ENCODE results near the gene FBXL16. TPM values are rescaled to one million over a fixed set of nuclear protein-coding genes. Genes with fewer than 3 reads are reported as not detected.

Gene FBXL16
- polyA plus RNA-seq, 6 donors from 2014 or later: 0.23 to 7.9 (median 0.56) TPM; not detected in 1

DNA sequence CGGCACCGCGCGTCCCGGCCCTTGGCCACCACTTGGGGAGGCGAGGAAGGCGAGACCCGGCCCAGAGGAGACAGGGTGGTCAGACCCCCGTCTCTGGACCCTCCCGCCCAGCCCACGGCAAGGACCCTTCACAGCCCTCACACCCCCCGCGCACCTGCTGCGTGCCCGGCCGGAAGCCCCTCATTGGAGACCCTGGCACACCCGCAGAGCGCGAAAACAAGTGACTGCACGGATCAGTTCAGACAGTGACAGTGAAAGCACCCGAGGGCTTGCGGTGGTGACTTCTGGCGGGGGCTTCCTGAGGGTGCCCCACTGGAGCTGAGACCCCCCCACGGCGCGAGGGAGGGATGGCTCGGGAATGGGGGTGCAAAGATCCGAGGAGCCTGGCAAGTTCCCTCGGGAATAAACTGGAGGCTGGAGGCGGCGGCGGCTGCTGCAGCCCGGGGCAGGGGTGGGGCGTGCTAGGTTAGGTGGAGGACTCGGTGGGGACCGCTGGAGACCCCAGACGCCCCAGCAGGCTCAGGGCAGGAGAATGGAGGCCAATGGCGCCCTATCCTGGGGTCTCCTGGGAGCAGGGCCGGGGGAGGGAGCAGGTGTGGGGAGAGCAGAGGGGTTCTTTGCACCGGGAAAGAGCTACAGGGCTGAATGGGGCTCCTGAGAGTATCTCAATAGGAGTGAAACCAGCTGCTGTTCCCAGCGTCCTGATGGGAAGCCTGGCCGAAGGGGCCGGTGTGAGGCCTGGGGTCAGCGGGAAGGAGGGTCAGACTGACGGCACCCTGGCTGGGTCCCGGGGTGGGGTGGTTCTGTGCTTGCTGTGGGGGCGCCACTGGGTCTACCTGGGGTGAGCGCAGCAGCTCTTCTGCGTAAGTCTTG lies 824 bp upstream of the FBXL16 start:
- H3K4me1 Mint-ChIP-seq: peaks cover 4 to 9% (median 7%) of the 10 kb centered on the region in 3 donors
- ATAC-seq (ENCODE audit: low read depth in 2 of 2) (no peak), DNase-seq (no peak)
- peak overlapping the region in 3 of 8 donors; percentile 35 to 60 (median 57) for H3K4me3 Mint-ChIP-seq
- H3K9me3 Mint-ChIP-seq: peaks cover 0 to 2% (median 0%) of the 10 kb centered on the region in 7 donors
- H3K27ac Mint-ChIP-seq: peak overlapping the region in 1 of 6 donors; percentile 36
- no peaks in the 10 kb centered on the region for H3K36me3 Mint-ChIP-seq
- peaks cover 33 to 83% (median 40%) of the 10 kb centered on the region in 3 donors for H3K27me3 Mint-ChIP-seq

DNA sequence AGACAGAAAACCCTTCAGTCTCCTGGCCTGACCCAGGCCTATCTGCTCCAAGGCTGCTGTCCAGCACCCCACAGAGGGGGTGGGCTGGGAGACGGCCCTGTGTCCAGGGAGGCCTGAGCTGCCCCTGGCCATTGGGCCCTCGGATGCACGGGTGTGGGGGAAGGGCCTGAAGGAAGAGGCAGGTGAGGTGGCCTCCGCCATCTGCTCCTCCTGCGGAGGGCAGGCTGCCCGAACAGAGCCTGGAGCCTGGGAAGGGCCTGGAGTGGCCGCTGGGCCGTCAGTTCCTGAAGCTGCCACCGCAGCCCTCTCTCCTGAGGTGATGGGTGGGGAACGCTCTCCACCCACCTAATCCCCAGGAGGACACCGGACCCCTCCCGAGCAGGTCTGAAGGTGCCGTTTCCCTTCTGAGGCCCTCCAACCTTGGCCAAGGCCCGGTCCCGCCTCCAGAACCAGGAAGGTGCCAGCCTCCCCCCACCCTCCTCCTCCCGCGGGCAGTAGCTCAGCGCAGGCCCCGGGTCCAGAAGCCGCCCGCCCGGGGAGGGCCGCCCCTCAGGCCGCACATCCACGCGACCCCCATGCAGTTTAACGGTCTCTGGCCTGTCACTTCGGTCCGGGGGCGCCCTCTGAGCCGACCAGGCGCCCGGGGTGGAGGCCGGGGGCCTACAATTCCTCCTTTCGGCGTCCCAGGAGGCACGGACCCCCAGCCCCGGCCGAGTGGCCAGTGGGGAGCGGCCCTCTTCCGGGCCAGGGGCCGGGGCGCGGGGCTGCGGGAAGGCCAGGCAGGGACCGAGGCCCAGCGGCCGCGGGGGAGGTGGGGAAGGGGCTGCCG lies 835 bp downstream of the FBXL16 start:
- Mint-ChIP-seq H3K36me3 (no peaks in the 10 kb centered on the region), H3K4me3 (peak overlapping the region in 2 of 8 donors; percentile 33 to 42), H3K27me3 (peaks cover 33 to 77% (median 40%) of the 10 kb centered on the region in 3 donors), H3K27ac (no peak overlapping the region), H3K4me1 (peaks cover 4 to 7% (median 7%) of the 10 kb centered on the region in 3 donors), H3K9me3 (peaks cover 0 to 2% (median 0%) of the 10 kb centered on the region in 7 donors)
- no peak for DNase-seq
- no peak for ATAC-seq (ENCODE audit: low read depth in 2 of 2)

DNA sequence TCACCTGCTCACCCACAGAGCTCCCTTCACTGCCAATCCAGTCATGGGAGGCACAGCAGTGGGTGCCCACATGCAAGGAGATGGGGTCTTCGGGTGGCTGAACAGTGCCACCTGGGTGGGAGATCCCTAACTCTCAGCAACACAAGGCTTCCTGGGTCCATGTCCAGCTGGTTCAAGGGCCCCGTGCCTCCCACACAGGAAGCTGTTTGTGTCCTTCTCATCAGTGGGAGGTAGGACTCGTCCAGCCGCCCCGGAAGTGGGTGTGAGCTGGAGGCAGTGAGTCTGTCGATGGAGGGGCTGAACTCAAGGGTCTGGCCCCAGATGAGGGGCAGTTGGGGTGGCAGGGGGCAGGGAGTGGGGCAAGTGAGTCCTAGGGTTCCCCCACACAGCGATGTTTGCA lies 1.6 kb downstream of the FBXL16 start:
- DNase-seq: no peak
- H3K27ac Mint-ChIP-seq: no peak overlapping the region
- H3K4me3 Mint-ChIP-seq: no peak overlapping the region
- peaks cover 27 to 69% (median 34%) of the 10 kb centered on the region in 3 donors for H3K27me3 Mint-ChIP-seq
- no peak for ATAC-seq (ENCODE audit: low read depth in 2 of 2)
- H3K9me3 Mint-ChIP-seq: peaks cover 0 to 2% (median 0%) of the 10 kb centered on the region in 7 donors
- no peaks in the 10 kb centered on the region for H3K36me3 Mint-ChIP-seq
- H3K4me1 Mint-ChIP-seq: peaks cover 4 to 7% (median 7%) of the 10 kb centered on the region in 3 donors

DNA sequence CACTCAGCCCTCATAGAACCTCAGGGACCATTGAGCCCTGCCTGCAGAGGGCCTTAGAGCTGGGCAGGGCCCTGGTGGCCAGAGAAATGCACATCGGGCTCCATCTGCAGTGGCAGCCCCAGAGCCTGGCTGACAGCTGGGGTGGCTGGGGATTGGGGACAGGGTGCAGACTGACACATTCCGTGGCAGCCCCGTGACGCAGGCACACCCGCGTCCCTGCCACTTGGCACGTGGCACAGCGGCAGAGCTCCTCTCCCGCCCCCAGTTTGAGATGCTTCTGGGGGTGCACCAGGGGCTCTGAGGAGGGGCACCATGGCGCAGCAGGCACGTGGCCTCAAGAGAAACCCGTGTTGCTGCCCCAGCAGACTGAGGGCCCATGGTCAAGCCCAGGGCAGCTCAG lies 2.2 kb downstream of the FBXL16 start:
- no peaks in the 10 kb centered on the region for H3K36me3 Mint-ChIP-seq

DNA sequence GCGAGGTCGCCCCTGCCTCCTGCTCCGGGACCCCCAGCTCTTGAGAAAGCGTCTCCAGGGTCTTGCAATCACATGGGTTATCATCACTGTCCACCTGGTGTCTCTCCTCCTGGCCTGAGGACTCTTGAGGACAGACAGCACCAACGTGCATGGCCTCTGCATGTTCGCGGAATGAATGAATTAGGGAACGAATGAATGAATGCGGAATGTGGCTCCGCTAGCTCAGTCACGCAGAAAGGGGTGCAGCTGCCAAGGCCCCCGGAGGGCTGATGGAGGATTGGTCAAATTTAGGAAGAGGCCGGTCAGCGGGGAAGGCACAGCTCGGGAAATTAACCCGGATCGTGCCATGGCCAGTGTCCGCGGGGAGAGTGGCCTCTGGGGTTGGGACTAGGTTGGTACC lies 3.3 kb downstream of the FBXL16 start:
- Mint-ChIP-seq H3K27me3 (peaks cover 14 to 66% (median 17%) of the 10 kb centered on the region in 3 donors), H3K27ac (no peak overlapping the region), H3K4me3 (peak overlapping the region in 1 of 8 donors; percentile 16), H3K9me3 (peaks cover 0 to 2% (median 0%) of the 10 kb centered on the region in 7 donors), H3K36me3 (no peaks in the 10 kb centered on the region), H3K4me1 (peaks cover 4 to 7% (median 4%) of the 10 kb centered on the region in 3 donors)
- ATAC-seq (ENCODE audit: low read depth in 2 of 2): no peak
- no peak for DNase-seq

More for the DNA sequence above, 2.2 kb downstream of the FBXL16 start:
- H3K4me3 Mint-ChIP-seq: no peak overlapping the region
- peaks cover 21 to 65% (median 28%) of the 10 kb centered on the region in 3 donors for H3K27me3 Mint-ChIP-seq
- H3K4me1 Mint-ChIP-seq: peaks cover 4 to 7% (median 7%) of the 10 kb centered on the region in 3 donors
- no peak for ATAC-seq (ENCODE audit: low read depth in 2 of 2)
- DNase-seq: no peak
- H3K27ac Mint-ChIP-seq: no peak overlapping the region
- H3K9me3 Mint-ChIP-seq: peaks cover 0 to 2% (median 0%) of the 10 kb centered on the region in 7 donors

GRCh38 chr16:700684-701584 lies 4.7 kb downstream of the FBXL16 start:
- Mint-ChIP-seq H3K27ac (peak overlapping the region in 1 of 6 donors; percentile 82), H3K27me3 (peaks cover 9 to 57% (median 16%) of the 10 kb centered on the region in 3 donors), H3K4me1 (peaks cover 0 to 4% (median 0%) of the 10 kb centered on the region in 3 donors), H3K36me3 (no peaks in the 10 kb centered on the region), H3K4me3 (no peak overlapping the region), H3K9me3 (peaks cover 0 to 2% (median 0%) of the 10 kb centered on the region in 7 donors)
- ATAC-seq (ENCODE audit: low read depth in 2 of 2) (peak; percentile 46 to 65), DNase-seq (no peak)

DNA sequence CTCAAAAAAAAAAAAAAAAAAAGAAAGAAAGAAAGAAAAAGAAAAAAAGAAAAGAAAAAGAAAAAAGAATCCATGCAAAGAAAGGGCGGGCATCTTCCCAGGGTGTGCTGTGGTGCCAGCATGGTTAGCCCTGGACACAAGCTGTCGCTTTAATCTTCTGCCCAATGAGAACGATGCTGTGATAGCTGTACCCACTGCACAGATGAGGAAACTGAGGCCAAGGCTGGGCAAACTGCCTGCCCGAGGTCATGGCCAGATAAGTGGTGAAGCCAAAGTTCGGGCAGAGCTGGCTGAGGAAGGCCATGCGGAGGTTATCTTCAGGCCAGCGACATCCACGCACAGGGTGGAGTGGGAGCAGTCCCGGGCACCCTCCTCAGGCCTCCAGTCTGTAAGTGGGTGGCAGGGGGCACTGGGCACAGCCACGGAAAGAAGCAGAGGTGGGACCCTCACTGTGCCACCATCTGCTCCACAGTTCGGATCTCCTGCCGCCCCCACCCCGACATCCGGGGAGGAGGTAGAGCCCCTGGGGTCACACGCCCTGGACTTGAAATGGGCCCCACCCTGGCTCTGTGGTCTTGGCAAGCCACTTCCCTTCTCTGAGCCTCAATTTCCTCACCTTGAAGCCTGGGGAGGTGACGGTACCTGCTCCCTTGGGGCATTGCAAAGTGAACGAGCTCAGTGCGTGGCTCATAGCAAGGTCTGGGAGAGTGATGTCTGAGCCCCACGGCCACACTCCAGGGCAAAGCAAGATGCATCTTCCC lies 6.5 kb downstream of the FBXL16 start:
- Mint-ChIP-seq H3K36me3 (no peaks in the 10 kb centered on the region), H3K4me1 (peaks cover 0 to 8% (median 0%) of the 10 kb centered on the region in 3 donors), H3K27me3 (peaks cover 9 to 56% (median 16%) of the 10 kb centered on the region in 3 donors), H3K9me3 (peaks cover 0 to 2% (median 0%) of the 10 kb centered on the region in 7 donors), H3K4me3 (no peak overlapping the region), H3K27ac (no peak overlapping the region)
- DNase-seq (no peak), ATAC-seq (ENCODE audit: low read depth in 2 of 2) (no peak)

DNA sequence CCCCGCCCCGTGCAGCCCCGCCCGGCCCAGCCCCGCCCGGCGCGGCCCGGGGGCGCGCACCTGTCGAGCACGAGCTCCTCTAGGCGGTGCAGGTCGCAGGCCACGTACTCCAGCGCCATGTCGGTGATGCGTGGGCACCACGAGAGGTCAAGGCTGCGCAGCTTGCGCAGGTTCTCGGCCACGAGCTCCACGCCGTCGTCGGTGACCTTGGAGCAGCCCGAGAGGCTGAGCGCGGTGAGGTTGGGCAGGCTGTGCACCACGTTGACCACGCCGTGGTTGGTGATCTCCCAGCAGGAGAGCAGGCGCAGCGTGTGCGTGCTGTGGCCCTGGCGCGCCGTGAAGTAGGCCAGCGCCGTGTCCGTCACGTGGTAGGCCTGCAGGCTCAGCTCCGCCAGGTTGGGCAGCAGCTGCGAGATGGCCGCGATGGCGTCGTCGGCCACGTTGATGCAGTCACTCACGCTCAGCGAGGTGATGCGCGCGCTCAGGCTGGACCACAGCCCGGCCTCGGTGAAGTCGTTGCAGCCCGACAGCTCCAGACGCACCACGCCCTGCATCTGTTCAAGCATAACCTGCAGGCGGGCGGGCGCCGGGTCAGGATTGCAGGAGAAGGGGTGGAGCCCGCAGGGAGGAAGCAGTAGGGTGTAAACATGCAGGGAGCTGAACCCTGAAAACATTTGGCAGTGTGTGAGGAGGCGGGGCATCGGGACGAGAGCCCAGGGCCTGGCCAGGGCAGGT lies 10.1 kb downstream of the FBXL16 start:
- H3K9me3 Mint-ChIP-seq: no peaks in the 10 kb centered on the region
- H3K27me3 Mint-ChIP-seq: peaks cover 0 to 40% (median 15%) of the 10 kb centered on the region in 3 donors
- ATAC-seq (ENCODE audit: low read depth in 2 of 2) (peak; percentile 63), DNase-seq (peak; percentile 41)
- no peaks in the 10 kb centered on the region for H3K36me3 Mint-ChIP-seq
- no peak overlapping the region for H3K27ac Mint-ChIP-seq
- peak overlapping the region; percentile 70 to 85 (median 77) for H3K4me3 Mint-ChIP-seq
- H3K4me1 Mint-ChIP-seq: peaks cover 6 to 15% (median 7%) of the 10 kb centered on the region in 3 donors

DNA sequence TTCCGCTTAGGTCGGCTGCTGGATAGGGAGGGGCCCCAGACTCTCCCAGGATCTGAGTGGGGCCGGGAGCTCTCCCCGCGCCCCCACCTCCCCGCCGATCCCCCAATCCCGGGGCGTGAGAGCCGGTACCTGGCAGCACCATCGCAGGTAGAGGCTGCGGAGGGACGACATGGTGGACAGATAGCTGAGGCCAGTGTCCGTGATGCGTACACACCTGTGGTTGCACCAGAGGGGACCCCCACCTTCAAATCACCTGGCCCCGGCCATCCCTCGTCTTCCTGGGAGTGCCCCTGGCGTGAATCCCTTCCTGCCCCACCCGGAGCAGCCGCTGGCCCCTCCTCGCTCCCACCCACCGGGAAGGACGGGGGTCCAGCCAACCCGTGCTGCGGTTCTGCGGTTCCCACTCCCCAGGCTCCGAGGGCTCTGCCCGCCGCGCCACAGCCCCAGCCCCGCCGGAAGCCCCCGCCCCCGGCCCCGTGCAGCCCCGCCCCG lies 10.7 kb downstream of the FBXL16 start:
- peak overlapping the region in 5 of 8 donors; percentile 47 to 80 (median 51) for H3K4me3 Mint-ChIP-seq
- ATAC-seq (ENCODE audit: low read depth in 2 of 2): no peak
- no peaks in the 10 kb centered on the region for H3K9me3 Mint-ChIP-seq

DNA sequence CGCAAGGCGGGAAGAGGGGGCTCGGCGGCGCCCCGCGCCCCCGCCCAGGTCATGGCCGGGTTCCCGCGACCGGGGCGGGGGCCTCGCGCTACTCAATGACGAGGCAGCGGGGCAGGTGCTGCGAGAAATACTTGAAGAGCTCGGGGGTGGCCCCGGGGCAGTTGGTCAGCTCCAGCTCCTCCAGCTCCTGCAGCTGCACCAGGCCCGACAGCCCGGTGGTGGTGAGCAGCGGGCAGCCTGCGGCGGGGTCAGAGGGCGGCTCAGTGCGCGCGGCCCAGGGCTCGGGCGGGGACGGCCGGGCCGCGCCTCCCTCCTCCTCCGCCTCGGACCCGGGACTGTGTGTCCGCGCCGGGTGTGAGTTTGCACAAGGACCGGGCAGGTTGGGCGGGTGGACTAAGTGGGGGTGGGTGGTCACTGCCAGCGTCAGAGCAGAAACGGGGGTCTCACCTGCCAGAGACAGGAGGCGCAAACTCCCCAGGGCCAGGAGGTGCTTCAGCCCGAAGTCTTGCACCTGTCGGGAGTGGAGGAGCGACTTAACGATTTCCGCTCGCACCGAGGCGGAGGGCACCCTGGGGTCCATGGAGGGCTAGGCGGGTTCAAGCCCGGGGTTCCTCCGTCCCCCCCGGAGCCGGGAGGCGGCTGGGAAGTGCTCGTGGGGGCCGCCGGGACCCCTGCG lies 11.3 kb downstream of the FBXL16 start:
- ATAC-seq (ENCODE audit: low read depth in 2 of 2): no peak

More for the DNA sequence above, 10.7 kb downstream of the FBXL16 start:
- Mint-ChIP-seq H3K4me1 (peaks cover 6 to 19% (median 12%) of the 10 kb centered on the region in 3 donors), H3K27me3 (peaks cover 0 to 35% (median 15%) of the 10 kb centered on the region in 3 donors), H3K27ac (no peak overlapping the region), H3K36me3 (no peaks in the 10 kb centered on the region)
- no peak for DNase-seq

DNA sequence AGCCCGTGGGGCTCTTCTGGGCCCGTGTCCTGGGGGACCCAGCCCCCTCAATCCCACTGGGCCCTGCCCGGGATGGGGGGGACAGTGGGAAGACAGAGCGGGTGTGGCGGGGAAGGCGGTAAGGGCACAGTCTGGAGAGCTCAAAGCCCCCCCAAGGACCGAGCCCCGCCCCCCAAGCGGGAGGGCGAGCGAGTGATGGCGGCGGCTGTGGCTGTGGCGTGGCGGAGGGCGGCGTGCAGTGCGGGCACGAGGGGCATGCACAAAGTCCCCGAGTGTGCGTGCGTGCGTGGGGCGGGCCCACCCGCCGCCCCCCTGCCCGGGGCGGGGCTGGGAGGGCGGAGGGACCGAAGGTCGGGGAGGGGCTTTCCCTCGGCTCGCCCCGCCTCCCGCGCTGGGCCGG lies 11.8 kb downstream of the FBXL16 start:
- Mint-ChIP-seq H3K36me3 (no peaks in the 10 kb centered on the region), H3K27me3 (peaks cover 0 to 34% (median 15%) of the 10 kb centered on the region in 3 donors), H3K4me1 (peaks cover 16 to 26% (median 23%) of the 10 kb centered on the region in 3 donors), H3K27ac (no peak overlapping the region), H3K9me3 (no peaks in the 10 kb centered on the region), H3K4me3 (peak overlapping the region in 4 of 8 donors; percentile 39 to 74 (median 63))
- ATAC-seq (ENCODE audit: low read depth in 2 of 2): peak in 1 of 2 donors; percentile 48
- DNase-seq: no peak

More for the DNA sequence above, 11.3 kb downstream of the FBXL16 start:
- Mint-ChIP-seq H3K27ac (no peak overlapping the region), H3K4me1 (peaks cover 10 to 21% (median 18%) of the 10 kb centered on the region in 3 donors), H3K27me3 (peaks cover 0 to 34% (median 15%) of the 10 kb centered on the region in 3 donors), H3K36me3 (no peaks in the 10 kb centered on the region), H3K9me3 (no peaks in the 10 kb centered on the region), H3K4me3 (peak overlapping the region; percentile 43 to 90 (median 73))
- no peak for DNase-seq

Measured in naive B cell (primary cell).